ENCODE measurements around the gene GON4L. TPM values are rescaled to one million over a fixed set of nuclear protein-coding genes. Genes with fewer than 3 reads are reported as not detected.
"Not testable (repeated sequence)": the region's sequence is repeated elsewhere in the genome, so short reads cannot be mapped to it uniquely, and the experiment has no call there.

Gene GON4L
- total RNA-seq, 2 donors from 2014 or later = 22.2 to 28.4 TPM

DNA sequence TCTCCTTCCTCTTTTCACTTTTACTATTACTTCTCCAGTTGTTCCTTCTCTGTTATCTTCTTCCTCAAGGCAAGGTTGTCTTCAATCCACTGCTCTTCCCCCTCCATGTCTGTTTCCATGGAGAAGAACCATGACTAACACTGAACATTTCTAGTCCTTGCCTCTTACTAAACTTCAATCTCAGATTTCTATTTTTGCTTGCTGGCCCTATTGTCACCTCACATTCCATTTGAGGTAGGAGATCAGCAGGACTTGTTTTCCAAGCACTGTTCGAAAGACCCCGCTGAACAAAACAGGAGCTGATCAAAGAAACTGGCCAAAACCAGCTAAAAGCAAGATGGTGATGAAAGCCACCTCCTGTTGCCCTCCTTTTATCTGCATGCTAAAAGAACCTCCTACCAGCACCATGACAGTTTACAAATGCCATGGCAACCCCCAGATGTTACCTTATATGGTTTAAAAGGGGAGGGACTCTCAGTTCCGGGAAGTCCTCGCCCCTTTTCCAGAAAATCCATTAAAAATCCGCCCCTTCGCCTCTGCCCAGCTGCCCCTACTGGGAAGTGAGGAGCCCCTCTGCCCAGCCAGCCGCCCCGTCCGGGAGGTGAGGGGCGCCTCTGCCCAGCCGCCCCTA lies 22.6 kb downstream of the GON4L start:
- intact Hi-C loops (cut with DNase I) = no loop called here
- DNase-seq (no peak), ATAC-seq (peak in 1 of 2 donors; percentile 52)

DNA sequence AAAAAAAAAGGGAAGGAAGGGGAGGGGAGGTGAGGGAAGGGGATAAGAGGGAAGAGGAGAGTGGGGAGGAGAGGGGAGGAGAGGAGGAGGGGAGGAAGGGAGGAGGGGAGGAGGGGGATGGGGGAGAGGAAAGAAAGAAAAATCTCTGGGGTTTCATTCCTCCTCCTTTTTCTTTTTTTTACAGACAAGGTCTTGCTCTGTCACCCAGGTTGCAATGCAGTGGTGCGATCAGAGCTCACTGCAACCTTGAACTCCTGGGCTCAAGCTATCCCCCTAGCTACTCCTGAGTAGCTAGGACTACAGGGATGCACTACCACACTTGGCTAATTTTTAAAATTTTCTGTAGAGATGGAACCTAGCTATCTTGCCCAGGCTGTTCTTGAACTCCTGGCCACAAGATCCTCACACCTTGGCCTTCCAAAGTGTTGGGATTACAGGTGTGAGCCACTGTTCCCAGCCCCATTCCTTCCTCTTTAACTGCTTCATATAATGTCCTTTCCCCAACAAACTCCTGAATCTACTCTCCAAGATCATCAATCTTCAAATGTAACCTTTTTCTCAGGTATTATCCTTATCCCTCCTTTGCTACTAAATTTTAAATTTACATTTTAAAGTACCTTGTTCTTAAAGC lies 23.2 kb downstream of the GON4L start:
- intact Hi-C loops (cut with DNase I) = no loop called here
- ATAC-seq (no peak), DNase-seq (no peak)

DNA sequence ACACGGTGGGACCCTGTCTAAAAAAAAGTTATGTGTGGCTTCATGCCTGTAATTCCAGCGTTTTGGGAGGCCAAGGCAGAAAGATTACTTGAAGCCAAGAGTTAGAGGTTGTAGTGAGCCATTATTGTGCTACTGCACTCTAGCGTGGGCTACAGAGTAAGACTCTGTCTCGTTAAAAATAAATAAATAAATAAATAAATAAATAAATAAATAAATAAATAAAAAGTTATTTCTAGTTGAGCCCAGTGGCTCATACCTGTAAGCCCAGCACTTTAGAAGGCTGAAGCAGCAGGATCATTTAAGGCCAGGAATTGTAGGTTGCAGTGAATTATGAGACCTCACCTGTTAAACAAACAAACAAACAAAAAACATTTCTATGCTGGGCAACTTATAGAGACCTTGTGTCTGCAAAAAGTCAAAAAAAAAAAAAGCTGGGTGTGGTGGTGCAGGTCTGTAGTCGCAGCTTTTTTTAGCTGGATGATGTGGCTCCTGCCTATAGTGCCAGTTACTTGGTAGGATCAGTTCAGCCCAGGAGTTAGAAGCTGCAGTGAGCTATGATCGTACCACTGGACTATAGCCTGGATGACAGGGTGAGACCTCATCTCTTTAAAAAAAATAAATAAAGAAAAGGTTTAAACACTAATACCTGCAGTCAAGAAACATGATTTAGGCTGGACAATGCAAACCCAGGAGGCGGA lies 25.6 kb downstream of the GON4L start:
- DNase-seq = no peak
- intact Hi-C loops (cut with DNase I) = no loop called here
- ATAC-seq = peak in 1 of 2 donors; percentile 29

DNA sequence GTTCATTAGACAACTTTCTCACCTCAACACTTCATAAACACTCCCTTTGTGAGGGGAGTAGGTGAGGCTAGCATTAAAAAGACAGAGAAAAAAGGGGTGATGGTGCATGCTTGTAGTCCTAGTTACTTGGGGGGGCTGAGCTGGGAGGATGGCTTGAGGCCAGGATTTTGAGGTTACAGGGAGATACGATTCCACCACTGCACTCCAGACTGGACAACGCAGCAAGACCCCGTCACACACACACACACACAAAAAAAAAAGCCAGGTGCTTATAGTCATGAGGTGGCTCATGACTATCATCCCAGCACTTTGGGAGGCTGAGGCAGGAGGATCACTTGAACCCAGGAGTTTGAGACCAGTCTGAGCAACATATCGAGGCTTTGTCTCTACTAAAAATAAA lies 29.6 kb downstream of the GON4L start:
- DNase-seq (no peak), ATAC-seq (no peak)
- intact Hi-C loops (cut with DNase I) = no loop called here

DNA sequence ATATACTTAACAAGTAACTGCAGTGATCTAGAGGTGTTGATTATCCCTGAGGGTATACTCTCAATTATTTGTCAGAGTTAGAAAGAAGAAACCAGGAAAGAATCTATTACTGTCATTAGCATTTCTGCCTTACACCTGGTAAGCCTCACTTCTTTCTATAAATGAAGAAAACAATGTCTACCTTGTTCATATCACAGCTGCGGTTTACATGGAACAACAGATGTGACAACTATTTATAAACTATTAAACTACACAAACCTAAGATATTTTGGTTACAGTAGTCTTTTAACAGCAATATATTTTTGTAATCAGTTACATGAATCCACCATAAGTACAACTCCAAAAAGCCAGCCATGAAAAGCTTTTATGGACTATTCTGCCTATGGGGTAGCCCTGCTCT lies 40.7 kb downstream of the GON4L start:
- intact Hi-C loops (cut with DNase I) = loop anchor here in 1 of 2 donors (10.0 kb wide), 1 partner anchor 88 kb away; no protein-coding TSS in a partner anchor
- DNase-seq (no peak), ATAC-seq (no peak)

DNA sequence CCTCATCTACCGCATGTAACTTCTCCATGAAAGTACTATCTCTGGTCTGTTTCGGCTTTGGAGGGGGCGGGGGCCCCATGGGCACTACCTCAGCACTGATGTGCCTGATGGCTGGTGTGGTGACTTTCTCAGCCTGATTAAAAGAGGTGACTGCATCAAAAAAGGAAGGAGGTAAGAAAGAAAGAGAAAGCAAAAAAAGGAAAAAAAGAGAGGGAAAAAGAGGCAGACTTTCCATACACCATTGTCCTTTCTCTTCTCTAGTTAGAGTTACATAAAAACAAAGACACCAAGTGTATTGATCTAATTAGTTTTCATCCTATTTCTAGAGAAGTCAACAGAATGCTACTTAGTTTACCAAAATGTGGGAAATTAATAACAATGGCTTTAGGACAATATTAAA lies 43.3 kb downstream of the GON4L start:
- ATAC-seq (no peak), DNase-seq (no peak)
- intact Hi-C loops (cut with DNase I) = loop anchor here in 1 of 2 donors (10.0 kb wide), 1 partner anchor 91 kb away; no protein-coding TSS in a partner anchor

DNA sequence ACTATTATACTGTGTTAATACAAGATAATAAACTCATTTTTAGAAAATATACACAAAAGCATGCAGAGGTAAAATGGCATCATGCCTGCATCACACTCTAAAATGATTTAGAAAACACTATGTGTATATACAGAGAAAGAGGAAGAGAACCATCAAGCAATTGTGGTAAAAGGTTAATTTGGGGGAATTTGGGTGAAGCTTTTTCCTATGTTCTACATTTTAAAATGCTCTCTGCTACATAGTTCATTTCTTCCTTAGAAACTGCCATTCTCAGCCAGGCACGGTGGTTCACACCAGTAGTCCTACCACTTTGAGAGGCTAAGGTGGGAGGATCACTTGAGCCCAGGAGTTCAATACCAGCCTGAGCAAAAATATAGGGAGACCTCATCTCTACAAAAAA lies 44.1 kb downstream of the GON4L start:
- DNase-seq = no peak
- ATAC-seq = no peak
- intact Hi-C loops (cut with DNase I) = loop anchor here in 1 of 2 donors (10.0 kb wide), 1 partner anchor 92 kb away; no protein-coding TSS in a partner anchor

DNA sequence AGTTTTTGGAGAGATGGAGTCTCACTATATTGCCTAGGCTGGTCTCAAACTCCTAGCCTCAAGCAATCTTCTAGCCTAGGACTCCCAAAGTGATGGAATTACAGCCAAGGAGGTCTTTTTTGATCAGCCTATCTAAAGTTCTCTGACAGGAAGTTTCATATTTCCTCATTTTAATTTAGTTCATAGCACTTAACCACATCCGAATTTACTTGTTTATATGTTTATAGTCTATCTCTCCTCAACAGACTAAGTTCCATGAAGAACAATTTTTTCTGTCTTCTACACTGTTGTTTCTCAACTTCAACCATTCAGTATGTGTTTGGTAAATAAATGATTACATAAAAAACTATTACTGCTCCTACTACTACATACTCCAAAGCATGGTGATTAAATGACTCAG lies 47.9 kb downstream of the GON4L start:
- DNase-seq (no peak), ATAC-seq (no peak)
- intact Hi-C loops (cut with DNase I) = no loop called here

DNA sequence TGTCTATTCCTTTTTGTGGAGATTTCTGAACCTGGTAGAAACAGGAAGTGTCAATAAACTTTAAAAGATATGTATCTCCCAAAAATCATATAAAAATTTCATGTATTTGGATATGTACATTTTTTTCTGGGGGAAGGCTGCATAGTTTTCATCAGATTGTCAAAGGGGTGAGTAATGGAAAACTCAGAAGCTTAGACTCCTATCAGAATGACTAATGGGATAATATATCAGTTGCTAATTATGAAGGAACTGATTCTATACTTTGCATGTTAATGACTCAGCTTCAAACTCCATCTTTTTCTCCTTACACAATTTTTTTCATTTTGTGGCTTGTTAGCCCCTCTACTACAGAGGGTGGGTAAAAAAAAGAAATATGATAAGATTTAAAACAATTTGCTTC lies 55.9 kb downstream of the GON4L start:
- DNase-seq = no peak
- intact Hi-C loops (cut with DNase I) = no loop called here
- no peak for ATAC-seq

DNA sequence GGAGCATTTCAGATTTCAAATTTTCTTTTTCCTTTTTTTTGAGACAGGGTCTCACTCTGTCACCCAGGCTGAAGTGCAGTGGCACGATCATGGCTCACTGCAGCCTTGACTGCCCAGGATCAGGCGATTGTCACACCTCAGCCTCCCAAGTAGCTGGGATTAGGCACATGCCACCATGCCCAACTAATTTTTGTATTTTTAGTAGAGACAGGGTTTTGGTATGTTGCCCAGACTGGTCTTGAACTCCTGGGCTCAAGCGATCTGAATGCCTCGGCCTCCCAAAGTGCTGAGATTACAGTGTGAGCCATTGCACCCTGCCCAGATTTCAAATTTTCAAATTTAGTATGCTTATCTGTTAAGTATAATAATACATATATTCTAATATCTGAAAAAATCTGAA lies 61.4 kb downstream of the GON4L start:
- DNase-seq; intact Hi-C loops (cut with DNase I): not testable (repeated sequence)
- ATAC-seq = peak; percentile 84

DNA sequence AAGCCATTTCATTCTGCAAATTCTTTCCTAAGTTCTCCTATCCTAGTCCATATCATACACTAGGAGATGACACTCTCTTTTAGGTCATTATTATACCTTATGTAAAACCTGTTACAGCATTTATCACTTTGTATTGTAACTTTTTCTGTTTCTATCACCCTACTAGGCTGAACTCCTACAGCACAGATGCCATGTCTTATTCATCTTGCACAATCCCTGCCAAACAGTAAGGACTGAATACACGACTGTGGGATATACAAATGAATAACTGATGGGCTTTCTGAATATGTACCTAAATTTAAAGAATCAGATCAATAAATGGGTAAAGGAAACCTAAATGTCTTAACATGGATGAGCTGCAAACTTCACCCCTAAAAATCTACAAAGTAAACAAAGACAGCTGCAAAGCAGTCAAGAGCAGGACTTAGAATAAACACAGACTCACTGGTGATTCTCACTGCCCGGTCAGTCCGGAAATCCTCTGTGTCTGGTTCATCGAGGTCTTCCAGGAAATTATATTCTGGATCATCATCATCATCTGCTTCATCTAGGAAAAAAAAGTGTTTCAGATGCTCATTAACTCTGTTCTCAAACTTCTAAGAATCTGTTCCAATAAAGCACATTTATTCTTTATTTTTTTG lies 62.3 kb downstream of the GON4L start:
- ATAC-seq (no peak), DNase-seq (no peak)
- intact Hi-C loops (cut with DNase I) = no loop called here

DNA sequence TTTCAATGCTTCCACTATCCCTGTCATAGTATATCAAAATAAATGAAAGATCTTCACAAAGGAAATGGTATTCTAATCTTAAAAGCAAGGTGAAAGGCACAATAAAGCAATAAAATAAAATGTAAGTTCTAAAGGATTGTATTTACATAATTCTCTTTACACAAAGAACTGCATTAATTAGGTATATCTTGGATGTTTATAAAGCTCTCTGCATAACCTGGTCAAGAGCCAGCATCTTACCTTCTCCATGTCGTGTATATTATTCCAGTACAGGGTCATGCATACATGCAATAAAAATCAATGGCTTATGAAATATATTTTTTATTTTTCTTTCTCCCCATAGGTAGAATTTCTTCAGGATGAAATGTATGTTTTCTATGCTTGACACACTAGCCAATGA lies 63.8 kb downstream of the GON4L start:
- ATAC-seq (no peak), DNase-seq (no peak)
- intact Hi-C loops (cut with DNase I) = no loop called here

DNA sequence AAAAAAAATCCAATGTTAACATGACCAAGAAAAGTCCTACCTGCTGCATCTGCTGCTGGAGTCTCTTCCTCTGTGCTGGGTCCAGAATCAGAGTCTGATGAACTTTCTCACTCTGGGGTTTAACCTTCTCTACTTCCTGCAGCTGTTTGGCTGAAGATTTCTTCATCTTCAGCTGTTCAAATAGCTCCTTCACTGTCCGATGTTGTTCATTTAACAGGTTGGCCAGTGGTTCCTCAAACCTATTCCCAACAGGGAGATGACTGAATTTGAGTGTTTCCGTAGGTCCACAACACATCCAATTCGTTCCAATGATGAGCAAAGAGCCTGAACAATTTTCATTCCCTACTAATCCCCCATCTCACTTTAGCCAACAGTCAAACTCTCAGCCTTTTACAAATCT lies 79.4 kb downstream of the GON4L start:
- ATAC-seq (no peak), DNase-seq (no peak)
- intact Hi-C loops (cut with DNase I) = no loop called here

DNA sequence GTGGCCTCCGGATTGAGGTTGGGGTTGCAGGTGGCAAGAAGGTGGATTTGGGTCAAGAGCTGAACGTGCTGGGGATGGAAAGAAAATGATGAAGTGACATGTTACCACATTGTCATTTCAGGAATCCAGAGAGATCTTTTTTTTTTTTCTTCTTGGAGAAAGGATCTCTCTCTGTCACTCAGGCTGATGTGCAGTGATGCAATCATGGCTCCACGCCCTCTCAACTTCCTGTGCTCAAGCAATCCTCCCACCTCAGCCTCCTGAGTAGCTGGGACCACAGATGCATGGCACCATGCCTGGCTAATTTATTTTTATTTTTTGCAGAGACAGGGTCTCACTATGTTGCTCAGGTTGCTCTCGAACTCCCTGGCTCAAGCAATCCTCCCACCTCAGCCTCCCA lies 80.6 kb downstream of the GON4L start:
- DNase-seq (no peak), ATAC-seq (no peak)
- intact Hi-C loops (cut with DNase I) = no loop called here

DNA sequence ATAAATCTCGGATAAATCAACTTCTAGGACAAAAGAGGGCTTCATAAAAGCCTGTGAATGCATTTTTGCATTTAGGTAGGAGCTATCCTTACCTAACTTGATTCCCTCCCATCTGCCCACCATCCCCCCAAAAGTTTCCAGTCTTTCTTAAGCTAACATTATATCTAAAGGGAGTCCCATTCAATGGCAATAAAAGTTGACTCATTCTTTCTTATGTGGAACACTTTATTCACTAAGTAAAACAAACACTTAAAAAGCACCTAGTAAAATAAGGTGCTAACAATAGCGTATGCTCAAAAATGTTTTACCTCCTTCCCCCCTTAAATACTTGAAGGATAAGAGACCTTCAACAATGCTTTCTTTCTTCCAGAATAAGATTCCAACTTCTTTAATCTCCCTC lies 83.8 kb downstream of the GON4L start:
- intact Hi-C loops (cut with DNase I) = no loop called here
- ATAC-seq (no peak), DNase-seq (no peak)

DNA sequence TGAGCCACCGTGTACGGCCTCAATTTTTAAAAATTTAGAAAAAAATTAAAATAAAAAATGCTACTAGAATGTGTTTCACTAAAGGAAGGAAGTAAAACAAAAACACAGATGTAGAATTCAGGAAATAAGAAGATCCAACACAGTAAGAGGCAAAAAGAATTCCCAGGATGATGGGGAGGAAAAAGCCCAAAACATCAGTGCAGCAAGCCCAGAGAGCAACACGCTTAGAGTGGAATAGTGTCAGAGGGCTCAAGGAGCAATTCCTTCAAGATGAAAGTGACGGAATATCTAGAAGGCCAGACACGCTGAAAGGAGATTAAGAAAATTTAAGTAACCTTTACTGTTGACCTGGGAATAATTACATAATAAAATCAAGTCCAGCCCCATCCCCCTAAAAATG lies 87.8 kb downstream of the GON4L start:
- ATAC-seq (no peak), DNase-seq (no peak)
- intact Hi-C loops (cut with DNase I) = no loop called here

DNA sequence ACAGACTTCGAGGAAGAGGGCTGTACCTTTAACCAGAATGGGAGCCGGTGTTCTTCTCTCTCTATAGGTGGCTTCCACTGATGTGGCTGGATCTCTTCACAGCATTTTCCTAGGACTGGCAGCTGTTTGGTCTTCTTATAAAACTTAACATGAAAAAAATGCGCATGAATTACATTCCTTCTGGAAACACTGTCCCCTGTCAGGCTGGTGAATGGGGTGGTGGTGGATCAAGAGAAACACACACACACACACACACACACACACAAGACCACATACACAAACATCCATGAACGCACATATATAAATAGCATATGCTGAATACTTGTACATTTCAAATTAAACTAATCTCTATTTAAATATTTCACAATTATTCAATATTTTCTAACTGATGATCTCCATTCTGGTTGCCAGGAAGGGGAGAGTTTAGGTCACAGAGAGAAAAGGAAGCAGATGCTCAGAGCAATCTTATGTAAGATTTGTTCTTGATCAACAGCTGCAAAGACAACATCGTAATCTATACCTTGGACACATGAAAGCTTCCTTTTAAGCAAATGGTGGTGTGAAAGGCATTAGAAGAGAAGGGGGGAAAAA lies 89.5 kb downstream of the GON4L start:
- DNase-seq; ATAC-seq; intact Hi-C loops (cut with DNase I): not testable (repeated sequence)

DNA sequence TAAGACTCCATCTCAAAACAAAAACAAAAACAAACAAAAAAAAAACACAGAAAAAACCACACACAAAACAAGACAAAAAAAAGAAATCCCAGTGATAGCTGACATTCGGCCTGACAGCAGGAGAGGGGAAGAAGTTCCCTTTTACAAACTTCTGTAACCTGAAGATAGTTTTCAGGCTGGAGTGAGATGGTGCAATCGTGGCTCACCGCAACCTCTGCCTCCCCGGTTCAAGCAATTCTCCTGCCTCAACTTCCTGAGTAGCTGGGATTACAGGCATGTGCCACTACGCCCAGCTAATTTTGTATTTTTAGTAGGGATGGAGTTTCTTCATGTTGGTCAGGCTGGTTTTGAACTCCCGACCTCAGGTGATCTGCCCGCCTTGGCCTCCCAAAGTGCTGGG lies 93.0 kb downstream of the GON4L start:
- ATAC-seq; DNase-seq; intact Hi-C loops (cut with DNase I): not testable (repeated sequence)

DNA sequence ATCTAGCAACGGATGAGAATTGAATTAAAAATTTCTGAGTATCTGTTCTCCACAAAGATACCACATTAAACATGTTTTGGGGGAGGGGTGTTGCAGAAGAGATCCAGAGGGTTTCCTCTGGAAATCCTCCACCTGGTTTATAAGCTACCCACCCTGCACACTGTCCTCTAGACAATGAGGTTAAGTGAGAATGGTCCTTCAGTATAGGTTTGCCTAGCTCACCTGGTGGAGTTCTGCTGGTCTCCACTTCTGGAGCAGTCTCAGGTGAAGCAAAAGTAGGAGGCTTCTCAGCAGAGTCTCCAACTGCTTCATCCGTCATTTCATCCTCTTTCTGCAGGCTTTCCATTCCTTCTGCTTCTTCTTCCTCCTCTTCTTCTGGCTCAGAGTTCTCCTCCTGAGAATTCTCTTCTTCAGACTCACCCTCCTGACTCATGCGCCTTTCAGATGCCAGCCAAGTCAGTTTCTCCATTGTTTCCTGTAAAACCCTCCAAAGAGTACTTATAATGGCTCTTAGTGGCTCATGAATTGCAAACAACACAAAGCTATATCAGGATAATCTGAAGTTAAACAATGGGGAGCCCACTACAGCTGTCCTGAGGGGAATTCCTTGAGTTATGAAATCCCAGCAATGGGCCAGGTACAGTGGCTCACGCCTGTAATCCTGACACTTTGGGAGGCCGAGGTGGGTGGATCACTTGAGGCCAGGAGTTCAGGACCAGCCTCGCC lies 93.8 kb downstream of the GON4L start:
- intact Hi-C loops (cut with DNase I) = not testable (repeated sequence)
- ATAC-seq (peak in 1 of 2 donors; percentile 87), DNase-seq (peak; percentile 47)

Data from left cardiac atrium (tissue), 4 donors.